Type B pancreatic cell (in vitro differentiated cells): ENCODE measurements around the gene ADCY7. TPM values are rescaled to one million over a fixed set of nuclear protein-coding genes. Genes with fewer than 3 reads are reported as not detected.
A peak's percentile ranks its signal among the peaks of the same experiment; 100 is the strongest.

Experiments used
- DNase-seq: peaks from one replicate; pipeline ENCODE4 v3.0.0; 2021; ENCODE audit warnings: mixed read lengths; ENCODE audit not compliant: unreplicated experiment; ENCODE audit errors: extremely low spot score
- H3K27ac Mint-ChIP-seq: 2 replicates; pipeline ENCODE4 v1.8.0; 2021; ENCODE audit warnings: mild to moderate bottlenecking, mixed read lengths
- H3K27me3 Mint-ChIP-seq: 2 replicates; pipeline ENCODE4 v1.8.0; 2021; ENCODE audit warnings: mixed read lengths
- H3K36me3 Mint-ChIP-seq: 2 replicates; pipeline ENCODE4 v1.8.0; 2021; ENCODE audit warnings: mixed read lengths
- H3K4me1 Mint-ChIP-seq: one replicate; pipeline ENCODE4 v1.8.0; 2021; ENCODE audit warnings: mixed read lengths; ENCODE audit not compliant: unreplicated experiment
- H3K4me3 Mint-ChIP-seq: 2 replicates; pipeline ENCODE4 v1.8.0; 2021; ENCODE audit warnings: mild to moderate bottlenecking, mixed read lengths
- H3K9me3 Mint-ChIP-seq: 2 replicates; pipeline ENCODE4 v1.8.0; 2021; ENCODE audit warnings: mixed read lengths
- CTCF ChIP-seq: fragments of 200-600 bp; sonication (generic); conservative IDR thresholded peaks from 2 replicates; pipeline ENCODE4 v1.5.0; 2021; ENCODE audit warnings: antibody characterized with exemption, mild to moderate bottlenecking
- total RNA-seq: library from RNA; stranded (reverse); gene quantifications from 2 replicates; pipeline ENCODE4 v1.2.1, GENCODE V29; 2021; ENCODE audit warnings: low replicate concordance

Gene ADCY7
- total RNA-seq, 1 donor from 2014 or later, result 16.8 TPM

GRCh38 chr16:50252082-50252611 is 14.2 kb upstream of the ADCY7 start:
- DNase-seq, result no peak
- Mint-ChIP-seq H3K36me3 (no peaks in the 10 kb centered on the region), H3K27ac (peak overlapping the region; percentile 46), H3K4me3 (no peak overlapping the region), H3K9me3 (no peaks in the 10 kb centered on the region), H3K4me1 (peaks cover 11% of the 10 kb centered on the region), H3K27me3 (no peaks in the 10 kb centered on the region)
- TF ChIP-seq CTCF, result no peak

- Mint-ChIP-seq H3K4me3 (no peak overlapping the region), H3K27ac (no peak overlapping the region), H3K36me3 (no peaks in the 10 kb centered on the region), H3K9me3 (no peaks in the 10 kb centered on the region), H3K27me3 (no peaks in the 10 kb centered on the region), H3K4me1 (peaks cover 11% of the 10 kb centered on the region)
- TF ChIP-seq CTCF, result no peak
- DNase-seq, result no peak
Measured at GRCh38 chr16:50252874-50253513, 13.4 kb upstream of the ADCY7 start.

GRCh38 chr16:50253514-50253910 is 12.8 kb upstream of the ADCY7 start:
- Mint-ChIP-seq H3K9me3 (no peaks in the 10 kb centered on the region), H3K4me3 (no peak overlapping the region), H3K27me3 (no peaks in the 10 kb centered on the region), H3K27ac (no peak overlapping the region), H3K36me3 (no peaks in the 10 kb centered on the region), H3K4me1 (peaks cover 11% of the 10 kb centered on the region)
- DNase-seq, result no peak
- no peak for TF ChIP-seq CTCF

DNA sequence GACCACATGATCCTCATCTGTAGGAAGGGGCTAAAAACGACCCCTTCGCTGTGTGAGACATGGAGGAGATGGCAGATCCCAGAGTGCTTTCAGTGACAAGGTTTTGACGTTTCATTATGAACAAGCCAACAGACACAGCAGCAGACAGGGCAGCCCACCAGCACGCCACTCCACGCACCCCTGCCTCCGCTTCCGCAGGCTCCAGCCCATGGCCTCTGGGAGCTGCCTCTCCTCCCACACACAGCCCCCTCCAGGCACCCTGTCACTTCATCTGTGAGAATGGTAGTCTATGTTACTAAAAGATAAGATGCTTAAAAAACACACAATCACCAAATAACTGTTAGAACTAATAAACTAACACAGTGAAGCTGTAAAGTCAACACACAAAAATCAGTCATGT is 12.3 kb upstream of the ADCY7 start:
- TF ChIP-seq CTCF, result no peak
- Mint-ChIP-seq H3K36me3 (no peaks in the 10 kb centered on the region), H3K9me3 (no peaks in the 10 kb centered on the region), H3K27ac (no peak overlapping the region), H3K4me3 (no peak overlapping the region), H3K4me1 (peaks cover 16% of the 10 kb centered on the region), H3K27me3 (no peaks in the 10 kb centered on the region)
- no peak for DNase-seq

DNA sequence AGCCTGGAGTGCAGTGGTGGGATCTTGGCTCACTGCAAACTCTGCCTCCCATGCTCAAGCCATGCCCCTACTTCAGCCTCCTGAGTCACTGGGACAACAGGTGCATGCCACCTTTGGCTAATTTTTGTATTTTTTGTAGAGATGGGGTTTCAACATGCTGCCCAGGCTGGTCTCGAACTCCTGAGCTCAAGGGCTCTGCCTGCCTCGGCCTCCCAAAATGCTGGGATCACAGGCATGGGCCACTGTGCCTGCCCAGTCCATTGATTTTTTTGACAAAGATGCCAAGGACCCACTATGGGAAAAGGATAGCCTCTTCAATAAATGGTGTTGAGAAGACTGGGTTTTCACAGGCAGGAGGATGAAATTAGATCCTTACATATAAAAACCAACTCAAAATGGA is 10.8 kb upstream of the ADCY7 start:
- Mint-ChIP-seq H3K27ac (no peak overlapping the region), H3K4me3 (no peak overlapping the region), H3K36me3 (no peaks in the 10 kb centered on the region), H3K27me3 (no peaks in the 10 kb centered on the region), H3K4me1 (peaks cover 30% of the 10 kb centered on the region), H3K9me3 (no peaks in the 10 kb centered on the region)
- TF ChIP-seq CTCF, result no peak
- DNase-seq, result no peak
